Memory B cell (primary cell): ENCODE results near the gene TKFC.

ENCODE experiments used
- ATAC-seq: fragments of 150-1000 bp; cut with Tn5 transposase; 2 replicates; pipeline ENCODE4 v1.10.0; 2021; ENCODE audit warnings: low read depth, mild to moderate bottlenecking, moderate library complexity
- DNase-seq, 2 donors: peaks; one replicate each; pipeline ENCODE4 v3.0.0; 2022; ENCODE audit warnings: low spot score in 2 of 2
- H3K27ac Mint-ChIP-seq: one replicate; pipeline ENCODE4 v1.8.0; 2022; ENCODE audit warnings: mild to moderate bottlenecking, moderate library complexity, mixed read lengths
- H3K27me3 Mint-ChIP-seq: one replicate; pipeline ENCODE4 v1.8.0; 2022; ENCODE audit warnings: mixed read lengths
- H3K36me3 Mint-ChIP-seq: one replicate; pipeline ENCODE4 v1.8.0; 2022; ENCODE audit warnings: mild to moderate bottlenecking, mixed read lengths
- H3K4me1 Mint-ChIP-seq: one replicate; pipeline ENCODE4 v1.8.0; 2022; ENCODE audit warnings: mixed read lengths
- H3K4me3 Mint-ChIP-seq: one replicate; pipeline ENCODE4 v1.8.0; 2022; ENCODE audit warnings: mild to moderate bottlenecking, moderate library complexity, mixed read lengths
- H3K9me3 Mint-ChIP-seq: one replicate; pipeline ENCODE4 v1.8.0; 2022; ENCODE audit warnings: mixed read lengths

The TKFC gene

DNA sequence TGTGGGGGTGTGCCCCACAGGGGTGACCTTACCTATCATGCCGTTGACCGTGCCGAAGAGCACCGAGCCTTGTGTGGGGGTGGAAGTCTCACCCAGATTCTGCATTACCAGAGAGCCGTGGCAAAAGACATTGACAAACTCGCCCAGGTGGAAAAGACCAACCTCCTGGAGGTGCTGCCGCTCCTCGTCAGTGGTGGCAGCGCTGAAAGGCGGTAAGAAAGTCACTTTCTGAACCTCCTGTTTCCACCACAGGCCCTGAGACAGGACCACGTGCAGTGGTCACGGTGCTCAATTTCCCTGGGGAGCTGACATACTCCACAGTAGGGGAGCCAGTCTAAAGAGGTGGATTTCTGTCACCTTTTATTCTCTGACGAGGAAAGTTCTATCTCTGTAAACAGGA lies 30.5 kb upstream of the TKFC start:
- Mint-ChIP-seq H3K4me3 (no peak overlapping the region), H3K36me3 (peaks cover 28% of the 10 kb centered on the region), H3K4me1 (no peaks in the 10 kb centered on the region), H3K9me3 (no peaks in the 10 kb centered on the region), H3K27ac (no peak overlapping the region), H3K27me3 (no peaks in the 10 kb centered on the region)
- ATAC-seq (no peak), DNase-seq (no peak)

GRCh38 chr11:61303725-61304124 lies 29.3 kb upstream of the TKFC start:
- ATAC-seq (no peak), DNase-seq (no peak)
- no peak overlapping the region for H3K27ac Mint-ChIP-seq
- no peaks in the 10 kb centered on the region for H3K9me3 Mint-ChIP-seq
- no peaks in the 10 kb centered on the region for H3K27me3 Mint-ChIP-seq
- H3K4me3 Mint-ChIP-seq, result no peak overlapping the region
- H3K36me3 Mint-ChIP-seq, result peaks cover 26% of the 10 kb centered on the region
- H3K4me1 Mint-ChIP-seq, result no peaks in the 10 kb centered on the region

GRCh38 chr11:61305417-61305816 lies 27.6 kb upstream of the TKFC start:
- Mint-ChIP-seq H3K9me3 (no peaks in the 10 kb centered on the region), H3K36me3 (peaks cover 20% of the 10 kb centered on the region), H3K27ac (no peak overlapping the region), H3K4me1 (no peaks in the 10 kb centered on the region), H3K27me3 (no peaks in the 10 kb centered on the region), H3K4me3 (no peak overlapping the region)
- DNase-seq (no peak), ATAC-seq (no peak)

DNA sequence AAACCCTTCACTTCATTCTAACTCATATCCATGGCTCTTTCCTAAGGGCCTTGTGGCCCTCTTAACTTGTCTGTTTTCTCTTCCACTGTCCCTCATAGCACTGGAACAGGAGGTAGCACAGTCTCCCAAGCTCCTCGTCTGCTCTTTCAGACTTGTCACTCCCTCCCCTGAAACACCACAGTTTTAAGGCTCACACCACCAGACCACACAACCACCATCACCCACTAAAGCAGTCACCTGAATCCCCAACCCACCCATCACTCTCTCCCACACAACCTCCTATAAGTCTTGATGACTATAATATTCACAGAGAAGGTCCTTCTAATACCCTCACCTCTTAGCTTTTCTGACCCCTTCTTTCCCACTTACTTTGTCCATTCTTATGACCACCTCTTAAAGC lies 26.8 kb upstream of the TKFC start:
- ATAC-seq (no peak), DNase-seq (no peak)
- no peaks in the 10 kb centered on the region for H3K4me1 Mint-ChIP-seq
- peaks cover 16% of the 10 kb centered on the region for H3K36me3 Mint-ChIP-seq
- no peaks in the 10 kb centered on the region for H3K27me3 Mint-ChIP-seq
- H3K9me3 Mint-ChIP-seq, result no peaks in the 10 kb centered on the region
- no peak overlapping the region for H3K4me3 Mint-ChIP-seq
- no peak overlapping the region for H3K27ac Mint-ChIP-seq

DNA sequence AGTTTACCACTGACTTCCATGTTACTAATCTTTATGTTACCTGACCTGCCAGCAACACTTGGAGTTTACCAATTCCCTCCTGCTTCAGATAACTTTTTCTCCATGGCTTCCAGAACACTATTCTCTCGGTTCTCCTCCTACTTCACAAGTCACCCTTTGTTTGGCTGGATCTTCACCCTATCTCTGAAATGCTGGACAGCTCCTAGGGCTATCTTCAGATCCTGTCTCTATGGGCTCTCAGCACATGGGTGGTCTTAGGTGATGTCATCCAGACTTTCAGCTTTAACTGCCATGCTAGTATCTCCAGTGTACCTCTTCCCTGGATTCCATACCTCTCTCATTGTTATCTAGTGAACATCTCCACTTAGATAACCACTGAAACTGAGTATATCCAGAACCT lies 25.7 kb upstream of the TKFC start:
- Mint-ChIP-seq H3K9me3 (no peaks in the 10 kb centered on the region), H3K27me3 (no peaks in the 10 kb centered on the region), H3K4me1 (no peaks in the 10 kb centered on the region), H3K4me3 (no peak overlapping the region), H3K36me3 (peaks cover 16% of the 10 kb centered on the region), H3K27ac (no peak overlapping the region)
- ATAC-seq (no peak), DNase-seq (no peak)

GRCh38 chr11:61309141-61309540 lies 23.9 kb upstream of the TKFC start:
- no peaks in the 10 kb centered on the region for H3K27me3 Mint-ChIP-seq
- no peak overlapping the region for H3K27ac Mint-ChIP-seq
- no peak overlapping the region for H3K4me3 Mint-ChIP-seq
- H3K9me3 Mint-ChIP-seq, result no peaks in the 10 kb centered on the region
- DNase-seq (no peak), ATAC-seq (no peak)
- H3K36me3 Mint-ChIP-seq, result peaks cover 25% of the 10 kb centered on the region
- H3K4me1 Mint-ChIP-seq, result no peaks in the 10 kb centered on the region

- H3K4me1 Mint-ChIP-seq, result no peaks in the 10 kb centered on the region
- ATAC-seq (no peak), DNase-seq (no peak)
- H3K4me3 Mint-ChIP-seq, result no peak overlapping the region
- H3K9me3 Mint-ChIP-seq, result no peaks in the 10 kb centered on the region
- no peak overlapping the region for H3K27ac Mint-ChIP-seq
- H3K27me3 Mint-ChIP-seq, result no peaks in the 10 kb centered on the region
- H3K36me3 Mint-ChIP-seq, result peaks cover 24% of the 10 kb centered on the region
These were observed 23.3 kb upstream of the TKFC start for GRCh38 chr11:61309739-61310138.

DNA sequence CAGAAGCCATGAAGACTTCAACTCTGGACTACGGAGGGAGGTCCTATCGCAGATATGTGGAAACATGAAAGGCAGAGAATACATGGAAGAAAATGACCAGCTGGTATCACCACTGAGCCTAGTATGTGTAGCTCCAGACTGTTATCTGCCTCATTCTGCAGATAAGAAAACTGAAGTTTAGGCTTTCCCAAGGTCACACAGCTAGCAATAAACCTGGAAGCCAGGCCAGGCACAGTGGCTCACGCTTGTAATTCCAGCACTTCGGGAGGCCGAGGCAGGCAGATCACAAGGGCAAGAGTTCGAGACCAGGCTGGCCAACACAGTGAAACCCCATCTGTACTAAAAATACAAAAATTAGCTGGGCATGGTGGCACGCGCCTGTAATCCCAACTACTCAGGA lies 22.3 kb upstream of the TKFC start:
- DNase-seq (no peak), ATAC-seq (no peak)
- H3K4me1 Mint-ChIP-seq, result no peaks in the 10 kb centered on the region
- H3K4me3 Mint-ChIP-seq, result no peak overlapping the region
- H3K27ac Mint-ChIP-seq, result no peak overlapping the region
- no peaks in the 10 kb centered on the region for H3K9me3 Mint-ChIP-seq
- no peaks in the 10 kb centered on the region for H3K27me3 Mint-ChIP-seq
- peaks cover 25% of the 10 kb centered on the region for H3K36me3 Mint-ChIP-seq

GRCh38 chr11:61315260-61315659 lies 17.8 kb upstream of the TKFC start:
- no peaks in the 10 kb centered on the region for H3K4me1 Mint-ChIP-seq
- no peaks in the 10 kb centered on the region for H3K27me3 Mint-ChIP-seq
- ATAC-seq (no peak), DNase-seq (no peak)
- peaks cover 33% of the 10 kb centered on the region for H3K36me3 Mint-ChIP-seq
- H3K27ac Mint-ChIP-seq, result no peak overlapping the region
- H3K4me3 Mint-ChIP-seq, result no peak overlapping the region
- H3K9me3 Mint-ChIP-seq, result no peaks in the 10 kb centered on the region

- no peaks in the 10 kb centered on the region for H3K9me3 Mint-ChIP-seq
- DNase-seq (no peak), ATAC-seq (no peak)
- no peak overlapping the region for H3K4me3 Mint-ChIP-seq
- H3K4me1 Mint-ChIP-seq, result peaks cover 10% of the 10 kb centered on the region
- H3K27me3 Mint-ChIP-seq, result no peaks in the 10 kb centered on the region
- H3K36me3 Mint-ChIP-seq, result peaks cover 40% of the 10 kb centered on the region
- no peak overlapping the region for H3K27ac Mint-ChIP-seq
These were observed 7.2 kb upstream of the TKFC start for GRCh38 chr11:61325649-61326414.

DNA sequence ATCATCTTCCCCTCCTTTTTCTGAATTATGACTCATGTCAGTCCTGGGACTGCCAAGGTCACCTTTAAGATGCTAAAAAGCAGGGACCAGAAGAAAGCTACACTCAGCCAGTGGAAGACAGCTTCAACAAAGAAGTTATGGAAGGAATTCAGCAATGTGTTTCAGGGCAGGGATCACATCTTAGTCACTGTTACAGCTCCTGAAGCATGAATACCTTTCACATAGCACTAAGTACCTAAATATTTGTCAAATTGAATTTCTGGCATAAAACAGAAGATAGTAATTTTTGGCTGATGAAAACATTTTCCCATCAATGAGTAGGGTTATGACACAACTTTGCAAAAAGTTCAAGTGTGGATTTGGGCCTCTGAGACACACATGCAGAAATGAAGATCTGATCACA lies 5.4 kb upstream of the TKFC start:
- Mint-ChIP-seq H3K27ac (no peak overlapping the region), H3K4me1 (peaks cover 26% of the 10 kb centered on the region), H3K9me3 (no peaks in the 10 kb centered on the region), H3K36me3 (peaks cover 32% of the 10 kb centered on the region), H3K4me3 (no peak overlapping the region), H3K27me3 (no peaks in the 10 kb centered on the region)
- DNase-seq (no peak), ATAC-seq (no peak)

DNA sequence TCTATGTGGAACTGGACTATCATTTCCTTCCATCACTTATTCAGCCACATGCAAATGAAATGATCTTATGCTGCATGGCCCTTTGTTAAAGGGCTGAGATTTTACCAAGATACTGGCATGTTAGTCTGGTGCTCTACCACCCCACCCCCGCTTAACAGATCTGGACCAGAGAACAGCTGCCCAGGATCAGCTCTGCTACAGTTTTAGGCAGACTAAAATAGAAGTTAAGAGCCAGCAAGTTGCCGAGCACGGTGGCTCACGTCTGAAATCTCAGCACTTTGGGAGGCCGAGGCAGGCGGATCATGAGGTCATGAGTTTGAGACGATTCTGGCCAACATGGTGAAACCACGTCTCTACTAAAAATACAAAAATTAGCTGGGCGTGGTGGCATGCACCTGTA lies 4.7 kb upstream of the TKFC start:
- no peak for DNase-seq
- no peak overlapping the region for H3K27ac Mint-ChIP-seq

DNA sequence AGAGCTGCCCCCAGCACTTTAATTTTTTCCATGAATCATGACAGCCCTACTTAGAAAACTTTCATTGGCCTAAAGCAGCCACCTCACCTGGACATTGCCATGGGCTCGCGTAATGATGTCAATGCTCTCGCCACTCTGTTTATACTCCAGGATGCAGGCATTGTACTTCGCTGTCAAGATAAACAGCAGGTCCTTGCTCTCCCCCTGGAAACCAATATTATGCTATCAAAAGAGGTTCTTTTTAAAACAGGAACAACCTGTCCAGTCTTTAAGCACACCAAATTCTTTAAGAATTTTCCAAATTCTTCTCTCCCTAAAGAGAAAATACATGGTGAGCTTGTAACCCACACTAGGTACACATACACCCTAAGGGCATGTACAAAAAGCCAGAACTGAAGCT lies 3.2 kb upstream of the TKFC start:
- H3K4me1 Mint-ChIP-seq, result peaks cover 33% of the 10 kb centered on the region
- no peak overlapping the region for H3K4me3 Mint-ChIP-seq

More for the DNA sequence above, 4.7 kb upstream of the TKFC start:
- Mint-ChIP-seq H3K36me3 (peaks cover 27% of the 10 kb centered on the region), H3K4me3 (no peak overlapping the region), H3K4me1 (peaks cover 27% of the 10 kb centered on the region), H3K9me3 (no peaks in the 10 kb centered on the region), H3K27me3 (no peaks in the 10 kb centered on the region)
- no peak for ATAC-seq

GRCh38 chr11:61331651-61332050 lies 1.4 kb upstream of the TKFC start:
- H3K36me3 Mint-ChIP-seq, result peaks cover 8% of the 10 kb centered on the region
- DNase-seq, result no peak
- H3K4me3 Mint-ChIP-seq, result peak overlapping the region; percentile 95
- no peaks in the 10 kb centered on the region for H3K9me3 Mint-ChIP-seq
- H3K27me3 Mint-ChIP-seq, result no peaks in the 10 kb centered on the region
- no peak for ATAC-seq
- H3K4me1 Mint-ChIP-seq, result peaks cover 35% of the 10 kb centered on the region
- peak overlapping the region; percentile 95 for H3K27ac Mint-ChIP-seq

More for the DNA sequence above, 3.2 kb upstream of the TKFC start:
- Mint-ChIP-seq H3K9me3 (no peaks in the 10 kb centered on the region), H3K27me3 (no peaks in the 10 kb centered on the region), H3K27ac (no peak overlapping the region), H3K36me3 (peaks cover 20% of the 10 kb centered on the region)
- DNase-seq (no peak), ATAC-seq (no peak)

DNA sequence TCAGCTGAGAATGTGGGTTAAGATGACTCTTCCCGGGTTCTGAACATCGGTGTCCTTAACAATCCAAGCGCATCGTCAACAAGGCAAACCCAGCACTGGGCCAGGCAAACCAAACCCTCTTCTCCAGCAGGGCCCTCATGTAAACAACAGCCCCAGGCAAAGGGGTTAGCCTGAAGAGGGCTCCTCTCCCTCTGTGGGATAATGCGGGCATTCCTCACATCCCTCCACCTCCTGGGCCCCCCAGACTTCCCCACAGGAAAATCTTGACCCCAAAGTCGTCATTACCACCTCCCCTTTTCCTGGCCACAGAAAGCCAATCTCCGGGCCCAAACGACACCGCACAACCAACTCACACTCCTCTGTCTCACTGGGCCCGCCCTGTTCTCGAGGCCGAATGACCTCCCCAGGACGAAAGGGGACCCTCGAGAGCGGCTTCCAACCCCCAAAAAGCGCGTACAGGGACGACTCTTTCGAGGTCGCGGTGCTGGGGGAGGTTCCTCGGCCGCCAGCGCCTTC lies 689 bp upstream of the TKFC start:
- no peaks in the 10 kb centered on the region for H3K27me3 Mint-ChIP-seq
- H3K9me3 Mint-ChIP-seq, result no peaks in the 10 kb centered on the region
- H3K27ac Mint-ChIP-seq, result peak overlapping the region; percentile 95
- no peak for DNase-seq
- H3K4me1 Mint-ChIP-seq, result peaks cover 41% of the 10 kb centered on the region
- H3K36me3 Mint-ChIP-seq, result peaks cover 8% of the 10 kb centered on the region
- ATAC-seq, result no peak
- peak overlapping the region; percentile 95 for H3K4me3 Mint-ChIP-seq
